HCT116 (cell line): ENCODE data around the gene PHC3. TPM values are rescaled to one million over a fixed set of nuclear protein-coding genes. Genes with fewer than 3 reads are reported as not detected.

Experiments used
- ATAC-seq: fragments of 200-7000 bp; cut with Tn5 transposase; 2 replicates; pipeline ENCODE4 v1.9.1; 2020; ENCODE audit warnings: mild to moderate bottlenecking, moderate library complexity
- BruUV-seq: library from RNA; stranded (reverse); fragments of 400-500 nt; replicated peaks from 2 replicates; lab custom pipeline; 2021; lab: Mats Ljungman, UMichigan
- CTCF ChIA-PET: fragments of 300-600 bp; sonication (Branson Sonifier 250); formaldehyde crosslinking; loops from one replicate; lab custom pipeline; 2021; ENCODE audit warnings: antibody characterized with exemption; lab: Charles Lee
- POLR2A ChIA-PET: fragments of 300-600, 350-600 bp; sonication (Branson Sonifier 250); formaldehyde crosslinking; loops from one replicate; lab custom pipeline; 2021; ENCODE audit warnings: antibody characterized with exemption; lab: Charles Lee
- RAD21 ChIA-PET, 2 experiments: fragments of 300-600 bp; sonication (Branson Sonifier 250); formaldehyde crosslinking; loops; one replicate each; lab custom pipeline; 2023; ENCODE audit warnings: low total read pairs in 2 of 2; ENCODE audit not compliant: uncharacterized antibody in 2 of 2, unreplicated experiment in 2 of 2, low non-redundant PET in 1 of 2; lab: Charles Lee
- DNase-seq: peaks from one replicate; pipeline ENCODE4 v3.0.0-alpha.2; 2010; ENCODE audit warnings: low read depth, low spot score
- H2AFZ ChIP-seq: fragments of 200-600 bp; shearing (Covaris generic), sonication (generic); 2 replicates; pipeline ENCODE4 v1.6.1; 2017; ENCODE audit warnings: low read depth, mixed run types, mixed read lengths, antibody characterized with exemption, low read length; ENCODE audit not compliant: poor library complexity, severe bottlenecking
- H3K27ac ChIP-seq: 2 replicates; pipeline ENCODE4 v1.5.1; 2012; ENCODE audit warnings: low read depth, low read length
- H3K27me3 ChIP-seq: fragments of 200-600 bp; sonication (generic); 2 replicates; pipeline ENCODE4 v1.6.1; 2016; ENCODE audit warnings: mixed run types, low read length, mixed read lengths; ENCODE audit not compliant: insufficient read depth
- H3K36me3 ChIP-seq, 2 experiments: fragments of 200-500 bp in 1 of 2; fragments of 200-600 bp in 1 of 2; sonication (Bioruptor generic) in 1 of 2; sonication (generic) in 1 of 2; 2 replicates each; pipeline versions ENCODE4 v1.5.1 to v1.6.1; 2014 to 2016; ENCODE audit warnings: low read length in 2 of 2, inconsistent platforms in 1 of 2, mixed read lengths in 1 of 2, mixed run types in 1 of 2; ENCODE audit not compliant: insufficient read depth in 2 of 2, control insufficient read depth in 1 of 2
- H3K4me1 ChIP-seq, 2 experiments: fragments of 200-600 bp in 1 of 2; sonication (generic) in 1 of 2; 2 replicates each; pipeline versions ENCODE4 v1.5.1 to v1.6.1; 2012 to 2017; ENCODE audit warnings: low read length in 2 of 2, inconsistent platforms in 1 of 2, mild to moderate bottlenecking in 1 of 2, mixed read lengths in 1 of 2, mixed run types in 1 of 2, moderate library complexity in 1 of 2; ENCODE audit not compliant: insufficient read depth in 2 of 2, control insufficient read depth in 1 of 2
- H3K4me2 ChIP-seq: fragments of 200-600 bp; sonication (generic); 2 replicates; pipeline ENCODE4 v1.6.1; 2017; ENCODE audit warnings: mixed run types, low read length, mixed read lengths
- H3K4me3 ChIP-seq, 2 experiments: fragments of 200-600 bp in 1 of 2; sonication (generic) in 1 of 2; replicated peaks in 1 of 2; 2 replicates each; pipeline ENCODE4 v1.5.1; 2011 to 2016; ENCODE audit warnings: low read length in 2 of 2, control low read depth in 1 of 2, low read depth in 1 of 2, mild to moderate bottlenecking in 1 of 2, mixed read lengths in 1 of 2, mixed run types in 1 of 2
- H3K79me2 ChIP-seq: fragments of 200-600 bp; sonication (generic); 2 replicates; pipeline ENCODE4 v1.6.1; 2017; ENCODE audit warnings: mild to moderate bottlenecking, mixed run types, low read length, moderate library complexity, mixed read lengths; ENCODE audit not compliant: insufficient read depth
- H3K9ac ChIP-seq: fragments of 200-600 bp; sonication (generic); 2 replicates; pipeline ENCODE4 v1.6.1; 2016; ENCODE audit warnings: low read length, mixed read lengths
- H3K9me2 ChIP-seq: fragments of 200-600 bp; sonication (generic), shearing (Covaris generic); 2 replicates; pipeline ENCODE4 v1.6.1; 2017; ENCODE audit warnings: mixed run types, mild to moderate bottlenecking, moderate library complexity; ENCODE audit not compliant: insufficient read depth
- H3K9me3 ChIP-seq, 2 experiments: fragments of 200-500 bp in 1 of 2; fragments of 200-600 bp in 1 of 2; sonication (Bioruptor generic) in 1 of 2; sonication (generic) in 1 of 2; 2 replicates each; pipeline ENCODE4 v1.6.1; 2014 to 2017; ENCODE audit warnings: low read length in 2 of 2, mixed read lengths in 2 of 2, inconsistent platforms in 1 of 2, low read depth in 1 of 2, mild to moderate bottlenecking in 1 of 2, mixed run types in 1 of 2, moderate library complexity in 1 of 2; ENCODE audit not compliant: control insufficient read depth in 1 of 2, insufficient read depth in 1 of 2
- H4K20me1 ChIP-seq: fragments of 200-600 bp; sonication (generic), shearing (Covaris generic); 2 replicates; pipeline ENCODE4 v1.6.1; 2017; ENCODE audit warnings: mixed run types, mild to moderate bottlenecking, moderate library complexity; ENCODE audit not compliant: insufficient read depth
- CEBPB ChIP-seq: IDR thresholded peaks from 2 replicates; pipeline ENCODE4 v1.6.1; 2012; ENCODE audit warnings: low read depth
- FOSL1 ChIP-seq: IDR thresholded peaks from 2 replicates; pipeline ENCODE4 v1.6.1; 2012; ENCODE audit warnings: low read depth
- ZFX ChIP-seq: fragments of 450-650 bp; IDR thresholded peaks from 2 replicates; pipeline ENCODE4 v1.6.1; 2017
- intact Hi-C: fragments of 100-400 bp; cut with micrococcal nuclease; formaldehyde crosslinking; loops from 2 replicates; pipeline ENCODE4 v1.10.0; 2022
- total RNA-seq: library from RNA; stranded (reverse); gene quantifications from one replicate; pipeline ENCODE4 v1.2.1, GENCODE V29; 2021; ENCODE audit not compliant: unreplicated experiment
- TF ChIP-seq, protein P1 (sequence below): IDR thresholded peaks from 2 replicates; pipeline ENCODE4 v1.6.1; 2011; ENCODE audit warnings: mild to moderate bottlenecking, low read length, moderate library complexity; ENCODE audit not compliant: insufficient replicate concordance; ENCODE audit errors: extremely low read depth
- TF ChIP-seq, protein P2 (sequence below): IDR thresholded peaks from 2 replicates; pipeline ENCODE4 v1.6.1; 2012
- TF ChIP-seq, protein P3 (sequence below): IDR thresholded peaks from 2 replicates; pipeline ENCODE4 v1.6.1; 2012; ENCODE audit warnings: low read depth

The PHC3 gene
- total RNA-seq, 1 experiment from 2014 or later = 40.1 TPM

DNA sequence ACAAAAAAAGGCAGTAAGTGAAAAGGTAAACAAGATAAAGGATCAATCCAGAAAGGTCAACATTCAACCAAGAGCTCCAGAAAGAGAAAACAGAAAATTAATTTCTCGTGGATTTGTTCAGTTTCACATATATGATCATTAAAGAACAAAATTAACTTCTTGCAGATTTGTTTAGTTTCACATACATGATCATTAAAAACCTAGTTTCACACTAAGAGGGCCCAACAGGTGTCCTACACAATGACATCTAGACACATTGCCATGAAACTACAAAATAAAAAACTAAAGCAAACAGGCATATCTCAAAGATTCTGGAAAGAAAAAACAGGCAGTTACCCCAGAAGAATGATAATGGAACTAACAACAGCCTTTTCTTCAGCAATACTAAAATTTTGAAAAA, 22.1 kb downstream of the PHC3 start:
- ATAC-seq (no peak), DNase-seq (no peak)
- POLR2A ChIA-PET = no interaction called here
- H3K79me2 ChIP-seq = peaks cover 90% of the 10 kb centered on the region
- BruUV-seq = no TSS peak
- intact Hi-C loops = no loop called here
- H3K27ac ChIP-seq = no peak overlapping the region
- no peak overlapping the region for H3K9ac ChIP-seq
- RAD21 ChIA-PET = no interaction called here
- H3K9me2 ChIP-seq = no peaks in the 10 kb centered on the region; the same call in 1 of the 2 replicates
- CTCF ChIA-PET = no interaction called here
- peaks cover 0 to 22% of the 10 kb centered on the region in 2 experiments; a peak in 1 of 4 replicates for H3K36me3 ChIP-seq
- H3K9me3 ChIP-seq = no peaks in the 10 kb centered on the region
- H2AFZ ChIP-seq = no peak overlapping the region
- H3K4me3 ChIP-seq = no peak overlapping the region
- TF ChIP-seq ZFX = no peak
- TF ChIP-seq, protein P1, sequence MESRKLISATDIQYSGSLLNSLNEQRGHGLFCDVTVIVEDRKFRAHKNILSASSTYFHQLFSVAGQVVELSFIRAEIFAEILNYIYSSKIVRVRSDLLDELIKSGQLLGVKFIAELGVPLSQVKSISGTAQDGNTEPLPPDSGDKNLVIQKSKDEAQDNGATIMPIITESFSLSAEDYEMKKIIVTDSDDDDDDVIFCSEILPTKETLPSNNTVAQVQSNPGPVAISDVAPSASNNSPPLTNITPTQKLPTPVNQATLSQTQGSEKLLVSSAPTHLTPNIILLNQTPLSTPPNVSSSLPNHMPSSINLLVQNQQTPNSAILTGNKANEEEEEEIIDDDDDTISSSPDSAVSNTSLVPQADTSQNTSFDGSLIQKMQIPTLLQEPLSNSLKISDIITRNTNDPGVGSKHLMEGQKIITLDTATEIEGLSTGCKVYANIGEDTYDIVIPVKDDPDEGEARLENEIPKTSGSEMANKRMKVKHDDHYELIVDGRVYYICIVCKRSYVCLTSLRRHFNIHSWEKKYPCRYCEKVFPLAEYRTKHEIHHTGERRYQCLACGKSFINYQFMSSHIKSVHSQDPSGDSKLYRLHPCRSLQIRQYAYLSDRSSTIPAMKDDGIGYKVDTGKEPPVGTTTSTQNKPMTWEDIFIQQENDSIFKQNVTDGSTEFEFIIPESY = no peak
- TF ChIP-seq, protein P2, sequence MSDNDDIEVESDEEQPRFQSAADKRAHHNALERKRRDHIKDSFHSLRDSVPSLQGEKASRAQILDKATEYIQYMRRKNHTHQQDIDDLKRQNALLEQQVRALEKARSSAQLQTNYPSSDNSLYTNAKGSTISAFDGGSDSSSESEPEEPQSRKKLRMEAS = no peak
- TF ChIP-seq FOSL1 = no peak
- TF ChIP-seq, protein P3, sequence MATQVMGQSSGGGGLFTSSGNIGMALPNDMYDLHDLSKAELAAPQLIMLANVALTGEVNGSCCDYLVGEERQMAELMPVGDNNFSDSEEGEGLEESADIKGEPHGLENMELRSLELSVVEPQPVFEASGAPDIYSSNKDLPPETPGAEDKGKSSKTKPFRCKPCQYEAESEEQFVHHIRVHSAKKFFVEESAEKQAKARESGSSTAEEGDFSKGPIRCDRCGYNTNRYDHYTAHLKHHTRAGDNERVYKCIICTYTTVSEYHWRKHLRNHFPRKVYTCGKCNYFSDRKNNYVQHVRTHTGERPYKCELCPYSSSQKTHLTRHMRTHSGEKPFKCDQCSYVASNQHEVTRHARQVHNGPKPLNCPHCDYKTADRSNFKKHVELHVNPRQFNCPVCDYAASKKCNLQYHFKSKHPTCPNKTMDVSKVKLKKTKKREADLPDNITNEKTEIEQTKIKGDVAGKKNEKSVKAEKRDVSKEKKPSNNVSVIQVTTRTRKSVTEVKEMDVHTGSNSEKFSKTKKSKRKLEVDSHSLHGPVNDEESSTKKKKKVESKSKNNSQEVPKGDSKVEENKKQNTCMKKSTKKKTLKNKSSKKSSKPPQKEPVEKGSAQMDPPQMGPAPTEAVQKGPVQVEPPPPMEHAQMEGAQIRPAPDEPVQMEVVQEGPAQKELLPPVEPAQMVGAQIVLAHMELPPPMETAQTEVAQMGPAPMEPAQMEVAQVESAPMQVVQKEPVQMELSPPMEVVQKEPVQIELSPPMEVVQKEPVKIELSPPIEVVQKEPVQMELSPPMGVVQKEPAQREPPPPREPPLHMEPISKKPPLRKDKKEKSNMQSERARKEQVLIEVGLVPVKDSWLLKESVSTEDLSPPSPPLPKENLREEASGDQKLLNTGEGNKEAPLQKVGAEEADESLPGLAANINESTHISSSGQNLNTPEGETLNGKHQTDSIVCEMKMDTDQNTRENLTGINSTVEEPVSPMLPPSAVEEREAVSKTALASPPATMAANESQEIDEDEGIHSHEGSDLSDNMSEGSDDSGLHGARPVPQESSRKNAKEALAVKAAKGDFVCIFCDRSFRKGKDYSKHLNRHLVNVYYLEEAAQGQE = no peak
- TF ChIP-seq CEBPB = no peak
- TF ChIP-seq, all 23 proteins: peak for 0
- Histone ChIP-seq H4K20me1 (peaks cover 13% of the 10 kb centered on the region), H3K27me3 (no peaks in the 10 kb centered on the region), H3K4me1 (no peaks in the 10 kb centered on the region), H3K4me2 (no peak overlapping the region)
